HFF-Myc (cell line): ENCODE measurements around the gene TESK2.

ENCODE experiments used
- DNase-seq: peaks from one replicate; pipeline ENCODE4 v3.0.0-alpha.2; 2011; ENCODE audit warnings: low read depth; ENCODE audit errors: extremely low read depth
- H3K4me3 ChIP-seq: replicated peaks from 2 replicates; pipeline ENCODE4 v1.5.1; 2011; ENCODE audit warnings: low read depth, mild to moderate bottlenecking, control low read depth, low read length
- CTCF ChIP-seq: IDR thresholded peaks from 2 replicates; pipeline ENCODE4 v1.5.1; 2012; ENCODE audit warnings: mild to moderate bottlenecking, low read depth, low read length, control low read depth; ENCODE audit errors: missing control alignments

TESK2 gene

GRCh38 chr1:45337630-45338325 lies 153.2 kb downstream of the TESK2 start:
- TF ChIP-seq CTCF: no peak
- no peak overlapping the region for H3K4me3 ChIP-seq
- no peak for DNase-seq

GRCh38 chr1:45335855-45336324 lies 155.1 kb downstream of the TESK2 start:
- DNase-seq: no peak
- TF ChIP-seq CTCF: no peak
- H3K4me3 ChIP-seq: no peak overlapping the region

- DNase-seq: no peak
- TF ChIP-seq CTCF: no peak
- H3K4me3 ChIP-seq: no peak overlapping the region
Measured at GRCh38 chr1:45334308-45335245, 156.4 kb downstream of the TESK2 start.

- H3K4me3 ChIP-seq: no peak overlapping the region
- no peak for TF ChIP-seq CTCF
- DNase-seq: no peak
Measured at GRCh38 chr1:45332346-45332720, 158.6 kb downstream of the TESK2 start.

GRCh38 chr1:45331436-45332345 lies 159.3 kb downstream of the TESK2 start:
- H3K4me3 ChIP-seq: no peak overlapping the region
- no peak for TF ChIP-seq CTCF
- no peak for DNase-seq

- no peak for DNase-seq
- no peak for TF ChIP-seq CTCF
- no peak overlapping the region for H3K4me3 ChIP-seq
Measured at GRCh38 chr1:45329445-45329844, 161.5 kb downstream of the TESK2 start.
